HG03571 (cell line): ENCODE measurements around the gene ZKSCAN2.

Experiments
- ATAC-seq: cut with Tn5 transposase; IDR thresholded peaks from one replicate; pipeline ENCODE4 v1.9.1; 2021; ENCODE audit not compliant: unreplicated experiment

ZKSCAN2 gene

GRCh38 chr16:25257470-25257955 is at the start of gene ZKSCAN2:
Gene ZKSCAN2 (minus strand): TSS chr16:25257845. CDS start chr16:25257127, 718 bp downstream.
- peak; percentile 82 for ATAC-seq

GRCh38 chr16:25299792-25300590 is 42.3 kb upstream of the ZKSCAN2 start:
- ATAC-seq = no peak

GRCh38 chr16:25298165-25298872 is 40.7 kb upstream of the ZKSCAN2 start:
- ATAC-seq = no peak

- ATAC-seq = no peak
These were observed 39.6 kb upstream of the ZKSCAN2 start for GRCh38 chr16:25297151-25297787.

GRCh38 chr16:25291580-25291979 is 33.9 kb upstream of the ZKSCAN2 start:
- ATAC-seq = no peak

- no peak for ATAC-seq
These were observed 31.8 kb upstream of the ZKSCAN2 start for GRCh38 chr16:25289466-25289865.

- no peak for ATAC-seq
These were observed 21.8 kb upstream of the ZKSCAN2 start for GRCh38 chr16:25279491-25279890.

GRCh38 chr16:25271421-25271820 is 13.8 kb upstream of the ZKSCAN2 start:
- no peak for ATAC-seq

GRCh38 chr16:25270577-25270976 is 12.9 kb upstream of the ZKSCAN2 start:
- no peak for ATAC-seq

GRCh38 chr16:25269879-25270278 is 12.2 kb upstream of the ZKSCAN2 start:
- ATAC-seq = no peak

- ATAC-seq = no peak
These were observed 8.3 kb upstream of the ZKSCAN2 start for GRCh38 chr16:25265968-25266367.

- ATAC-seq = no peak
These were observed 7.0 kb upstream of the ZKSCAN2 start for GRCh38 chr16:25264597-25264996.

- no peak for ATAC-seq
These were observed 2.8 kb upstream of the ZKSCAN2 start for GRCh38 chr16:25260416-25260815.

GRCh38 chr16:25258861-25259179 is 1.2 kb upstream of the ZKSCAN2 start:
- ATAC-seq = no peak

GRCh38 chr16:25257956-25258860 is 563 bp upstream of the ZKSCAN2 start:
- peak; percentile 36 for ATAC-seq

- no peak for ATAC-seq
These were observed 763 bp downstream of the ZKSCAN2 start for GRCh38 chr16:25256695-25257469.

- ATAC-seq = no peak
These were observed 4.3 kb downstream of the ZKSCAN2 start for GRCh38 chr16:25253322-25253721.

GRCh38 chr16:25250467-25250866 is 7.2 kb downstream of the ZKSCAN2 start:
- ATAC-seq = no peak

- ATAC-seq = no peak
These were observed 21.7 kb downstream of the ZKSCAN2 start for GRCh38 chr16:25235991-25236390.

- no peak for ATAC-seq
These were observed 29.3 kb downstream of the ZKSCAN2 start for GRCh38 chr16:25228372-25228771.
